HL-60 (cell line): Measurements from ENCODE around the gene TMEFF2.

ENCODE experiments used
- POLR2AphosphoS5 ChIP-seq: IDR thresholded peaks from 2 replicates; pipeline ENCODE4 v1.6.1; 2012; ENCODE audit warnings: low read depth
- REST ChIP-seq: IDR thresholded peaks from 2 replicates; pipeline ENCODE4 v1.6.1; 2012; ENCODE audit warnings: low read depth; ENCODE audit not compliant: insufficient replicate concordance
- SPI1 ChIP-seq: IDR thresholded peaks from 2 replicates; pipeline ENCODE4 v1.6.1; 2012; ENCODE audit warnings: low read depth, mild to moderate bottlenecking, borderline replicate concordance
- TF ChIP-seq, protein P1 (sequence below): IDR thresholded peaks from one replicate; pipeline ENCODE4 v1.5.1; 2011; ENCODE audit warnings: low read length, control low read depth, inconsistent platforms; ENCODE audit not compliant: insufficient read depth

DNA sequence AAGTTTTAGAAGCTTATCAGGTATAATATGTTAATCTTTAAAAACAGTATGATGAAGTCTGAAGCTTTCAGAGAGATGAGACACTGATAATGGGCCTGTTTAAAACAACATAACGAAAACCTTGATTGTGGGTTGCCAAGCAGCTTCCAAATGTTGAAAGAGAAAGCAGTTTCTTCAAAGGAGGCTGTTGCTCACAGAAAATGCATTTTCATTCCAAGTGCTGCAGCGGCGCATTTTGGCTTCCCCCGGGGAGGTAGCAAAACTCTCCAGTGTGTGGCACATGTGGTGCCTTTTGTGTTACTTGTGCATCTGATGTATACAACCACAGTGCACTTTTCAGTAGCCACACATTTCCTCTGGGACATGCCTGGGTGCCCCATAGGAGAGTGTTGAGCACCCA lies 66.1 kb downstream of the TMEFF2 start:
- TF ChIP-seq POLR2AphosphoS5 (no peak), SPI1 (no peak), REST (no peak)
- TF ChIP-seq, protein P1, sequence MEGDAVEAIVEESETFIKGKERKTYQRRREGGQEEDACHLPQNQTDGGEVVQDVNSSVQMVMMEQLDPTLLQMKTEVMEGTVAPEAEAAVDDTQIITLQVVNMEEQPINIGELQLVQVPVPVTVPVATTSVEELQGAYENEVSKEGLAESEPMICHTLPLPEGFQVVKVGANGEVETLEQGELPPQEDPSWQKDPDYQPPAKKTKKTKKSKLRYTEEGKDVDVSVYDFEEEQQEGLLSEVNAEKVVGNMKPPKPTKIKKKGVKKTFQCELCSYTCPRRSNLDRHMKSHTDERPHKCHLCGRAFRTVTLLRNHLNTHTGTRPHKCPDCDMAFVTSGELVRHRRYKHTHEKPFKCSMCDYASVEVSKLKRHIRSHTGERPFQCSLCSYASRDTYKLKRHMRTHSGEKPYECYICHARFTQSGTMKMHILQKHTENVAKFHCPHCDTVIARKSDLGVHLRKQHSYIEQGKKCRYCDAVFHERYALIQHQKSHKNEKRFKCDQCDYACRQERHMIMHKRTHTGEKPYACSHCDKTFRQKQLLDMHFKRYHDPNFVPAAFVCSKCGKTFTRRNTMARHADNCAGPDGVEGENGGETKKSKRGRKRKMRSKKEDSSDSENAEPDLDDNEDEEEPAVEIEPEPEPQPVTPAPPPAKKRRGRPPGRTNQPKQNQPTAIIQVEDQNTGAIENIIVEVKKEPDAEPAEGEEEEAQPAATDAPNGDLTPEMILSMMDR = no peak
